SKM-1 (cell line): ENCODE results near the gene SYPL2.

ENCODE experiments used
- DNase-seq: peaks from one replicate; lab custom pipeline; 2025; ENCODE audit not compliant: unreplicated experiment; lab: John Stamatoyannopoulos, UW

SYPL2 gene

DNA sequence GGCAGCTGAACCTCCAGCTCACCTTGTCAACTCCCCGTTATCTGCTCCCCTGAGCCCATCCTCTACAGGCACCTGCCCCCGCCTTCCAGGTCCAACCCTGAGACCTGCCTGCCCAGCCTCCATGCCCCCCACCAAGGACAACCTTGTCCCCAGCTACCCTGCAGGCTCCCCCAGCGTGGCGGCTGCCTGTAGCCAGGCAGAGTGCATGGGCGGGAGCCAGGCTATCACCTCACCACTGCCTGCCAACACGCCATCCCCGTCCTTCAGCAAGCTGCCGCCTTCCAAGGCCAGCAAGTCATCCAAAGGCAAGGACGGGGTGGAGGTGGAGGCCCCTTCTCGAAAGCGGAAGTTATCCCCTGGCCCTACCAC lies 24.6 kb downstream of the SYPL2 start:
- DNase-seq = no peak

DNA sequence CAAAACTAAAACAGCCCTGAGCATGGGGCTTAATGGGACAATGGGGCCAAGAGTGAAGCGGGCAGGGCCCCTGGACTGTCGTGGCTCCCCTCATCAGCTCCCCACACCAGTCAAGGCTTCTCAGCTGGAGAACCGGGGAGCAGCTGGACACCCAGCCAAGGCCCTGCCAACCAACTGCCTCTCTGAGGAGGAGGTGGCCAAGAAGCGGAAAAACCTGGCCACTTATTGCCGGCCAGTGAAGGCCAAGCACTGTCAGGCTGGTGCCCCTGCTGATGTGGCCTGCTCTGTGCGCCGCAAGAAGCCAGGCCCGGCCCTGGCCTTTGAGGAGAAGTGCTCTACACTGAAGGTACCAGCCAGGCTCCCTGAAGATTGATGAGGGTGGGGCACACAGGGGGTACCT lies 25.0 kb downstream of the SYPL2 start:
- DNase-seq = no peak

DNA sequence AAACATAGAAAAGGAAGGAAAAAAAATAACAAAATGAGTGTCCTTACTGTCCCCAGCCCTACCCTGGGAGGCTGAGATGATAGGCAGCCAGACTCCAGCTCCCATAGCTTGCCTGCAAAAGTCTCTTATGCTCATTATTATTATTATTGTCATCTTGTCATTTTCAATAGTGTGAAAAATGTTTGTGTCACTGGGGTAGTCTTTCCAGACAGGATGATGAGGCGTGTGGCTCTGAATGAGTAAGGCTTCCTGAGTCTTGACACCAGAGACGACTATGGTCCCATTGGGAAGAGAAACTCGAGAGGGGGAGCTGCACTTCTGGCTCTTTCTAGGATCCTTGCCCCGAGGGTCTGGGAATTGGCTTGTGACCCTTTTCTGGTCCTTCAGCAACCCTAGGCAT lies 26.4 kb downstream of the SYPL2 start:
- DNase-seq = no peak

DNA sequence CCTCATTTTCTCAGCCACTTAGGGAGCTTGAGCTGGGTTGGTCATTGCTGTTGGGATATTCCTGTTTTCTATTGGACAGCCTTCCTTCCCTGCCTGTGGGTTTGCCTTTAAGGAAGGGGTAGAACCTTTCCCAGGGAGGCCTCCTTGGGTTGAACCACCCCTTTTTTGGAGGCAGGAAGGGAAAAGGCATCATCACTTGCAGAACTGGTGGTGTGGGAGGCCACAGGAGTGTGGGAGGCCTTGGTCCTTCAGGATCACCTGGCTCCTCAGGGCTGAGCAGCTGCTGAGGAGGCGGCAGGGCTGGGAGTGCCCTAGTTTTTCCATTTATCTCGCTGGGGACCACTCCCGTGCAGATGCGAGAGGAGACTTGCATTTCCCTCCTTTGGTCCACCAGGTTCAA lies 26.9 kb downstream of the SYPL2 start:
- no peak for DNase-seq

DNA sequence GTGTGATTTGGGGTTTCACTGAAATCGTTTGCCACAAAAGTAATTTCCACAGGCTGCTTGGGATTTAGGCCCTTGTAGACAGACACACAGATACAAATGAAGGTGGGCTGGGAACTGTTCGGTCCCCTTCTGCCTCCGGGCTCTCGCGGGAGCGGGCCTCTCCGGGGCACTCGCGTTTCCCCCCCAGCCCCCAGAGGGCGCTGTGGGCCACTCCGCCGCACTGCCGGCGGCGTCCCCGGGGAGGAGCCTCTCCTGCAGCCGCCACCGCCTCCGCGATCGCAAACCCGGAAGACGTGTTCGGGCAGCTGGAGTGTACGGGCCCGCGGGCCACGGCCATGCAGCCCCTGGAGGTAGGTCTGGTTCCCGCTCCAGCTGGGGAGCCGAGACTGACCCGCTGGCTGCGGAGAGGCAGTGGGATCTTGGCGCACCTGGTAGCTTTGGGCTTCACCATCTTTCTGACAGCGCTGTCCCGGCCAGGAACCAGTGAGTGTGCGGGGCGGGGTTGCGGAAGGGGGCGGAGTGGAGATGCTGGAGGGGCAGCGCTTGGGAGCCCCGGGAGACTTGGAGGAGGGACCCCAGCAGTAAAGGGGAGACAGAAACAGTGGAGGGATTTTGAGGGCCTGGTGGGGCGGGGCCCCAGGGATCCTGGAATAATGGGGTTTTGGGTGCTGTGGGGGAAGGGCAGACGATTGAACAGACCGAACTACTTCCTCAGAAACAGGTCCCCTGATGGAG lies 27.6 kb downstream of the SYPL2 start, which contains the start of gene CYB561D1:
TSS of gene CYB561D1 (plus strand) at position 290 of the 735 bp plus-strand sequence. CDS start at position 336, 46 bp downstream.
- peak; percentile 63 for DNase-seq

DNA sequence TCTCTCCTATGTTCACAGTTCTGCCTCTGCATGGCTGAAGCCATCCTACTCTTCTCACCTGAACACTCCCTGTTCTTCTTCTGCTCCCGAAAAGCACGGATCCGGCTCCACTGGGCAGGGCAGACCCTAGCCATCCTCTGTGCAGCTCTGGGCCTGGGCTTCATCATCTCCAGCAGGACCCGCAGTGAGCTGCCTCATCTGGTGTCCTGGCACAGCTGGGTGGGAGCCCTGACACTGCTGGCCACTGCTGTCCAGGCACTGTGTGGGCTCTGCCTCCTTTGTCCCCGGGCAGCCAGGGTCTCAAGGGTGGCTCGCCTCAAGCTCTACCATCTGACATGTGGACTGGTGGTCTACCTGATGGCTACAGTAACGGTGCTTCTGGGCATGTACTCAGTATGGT lies 29.4 kb downstream of the SYPL2 start:
- DNase-seq = no peak

DNA sequence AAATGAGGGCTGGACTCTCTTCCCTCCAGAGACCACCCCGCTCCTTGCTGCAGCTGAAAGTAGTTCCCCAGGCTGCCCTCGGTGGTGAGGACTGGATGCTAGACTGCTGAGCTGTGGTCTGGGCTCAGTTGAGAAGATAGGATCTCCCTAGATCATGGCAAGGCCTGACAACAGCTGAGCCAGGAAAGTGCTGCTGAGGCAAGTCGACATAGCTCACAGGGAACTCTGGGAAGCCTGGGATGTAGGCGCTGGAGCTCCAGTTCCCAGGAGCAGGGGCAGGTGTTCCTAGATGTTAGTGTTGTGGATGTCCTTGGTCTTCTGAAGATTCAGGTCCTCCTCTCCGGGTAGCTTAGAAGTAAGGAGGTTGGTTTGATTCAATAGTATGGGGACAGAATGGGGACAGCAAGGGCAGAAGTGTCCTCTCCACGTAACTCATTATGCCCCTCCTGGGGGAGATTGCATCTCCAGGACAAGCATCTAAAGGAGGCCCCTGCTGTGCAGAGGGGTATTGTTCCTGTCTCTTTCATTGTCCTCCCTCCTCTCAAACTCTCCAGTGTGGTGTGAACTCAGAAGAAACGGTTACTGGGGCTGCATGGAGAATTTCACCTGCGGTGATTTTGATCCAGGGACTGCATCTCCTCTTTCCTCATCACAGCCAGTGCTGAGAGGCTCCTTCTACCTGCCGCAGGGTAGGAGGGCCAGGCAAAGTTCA lies 31.3 kb downstream of the SYPL2 start:
- no peak for DNase-seq

DNA sequence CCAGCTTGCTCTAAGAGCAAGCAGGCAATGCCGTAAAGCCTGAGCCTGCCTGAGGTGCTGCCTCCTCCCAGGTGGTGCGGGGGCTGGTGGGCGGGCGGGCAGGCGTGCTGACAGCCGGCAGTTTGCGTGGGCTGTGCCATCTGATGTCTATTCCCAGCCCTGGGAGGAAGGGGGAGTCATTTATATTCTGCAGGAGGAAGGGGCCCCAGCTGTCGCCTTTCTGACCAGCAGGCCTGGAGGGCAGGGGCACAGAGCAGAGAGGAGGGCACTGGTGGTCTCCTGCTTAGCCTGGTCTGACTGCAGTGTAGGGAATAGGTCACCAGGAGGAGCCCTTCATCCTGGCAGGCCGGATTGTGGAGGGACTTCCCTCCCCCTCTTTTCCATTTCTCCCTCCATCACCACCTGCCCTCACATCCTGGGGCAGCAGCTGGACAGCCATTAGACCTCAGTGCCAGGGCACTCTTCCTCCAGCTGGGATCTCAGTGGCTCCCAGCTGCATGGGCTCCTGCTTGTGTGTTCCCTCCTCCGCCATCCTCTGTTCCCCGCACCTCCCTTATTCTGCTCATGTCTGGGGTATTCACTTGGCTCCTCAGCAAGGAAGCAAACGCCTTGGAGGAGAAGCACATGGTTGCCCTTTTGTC lies 31.9 kb downstream of the SYPL2 start:
- no peak for DNase-seq

DNA sequence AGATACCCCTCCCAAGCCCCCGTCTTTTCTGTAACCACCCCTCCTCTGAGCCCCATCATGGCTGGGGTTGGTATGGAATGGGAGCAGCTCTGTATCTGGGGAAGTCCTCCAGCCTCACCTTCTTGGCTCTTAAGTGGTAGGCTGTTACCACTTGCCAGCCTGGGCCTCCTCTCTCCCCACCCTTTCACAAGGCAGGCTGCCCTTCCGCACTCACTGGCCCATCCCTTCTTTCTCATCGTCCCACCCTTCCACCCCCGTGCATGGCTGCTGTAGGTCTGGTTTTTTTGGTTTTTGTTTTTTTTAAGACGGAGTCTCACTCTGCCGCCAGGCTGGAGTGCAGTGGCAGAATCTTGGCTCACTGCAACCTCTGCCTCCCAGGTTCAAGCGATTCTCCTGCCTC lies 32.7 kb downstream of the SYPL2 start:
- DNase-seq = no peak

DNA sequence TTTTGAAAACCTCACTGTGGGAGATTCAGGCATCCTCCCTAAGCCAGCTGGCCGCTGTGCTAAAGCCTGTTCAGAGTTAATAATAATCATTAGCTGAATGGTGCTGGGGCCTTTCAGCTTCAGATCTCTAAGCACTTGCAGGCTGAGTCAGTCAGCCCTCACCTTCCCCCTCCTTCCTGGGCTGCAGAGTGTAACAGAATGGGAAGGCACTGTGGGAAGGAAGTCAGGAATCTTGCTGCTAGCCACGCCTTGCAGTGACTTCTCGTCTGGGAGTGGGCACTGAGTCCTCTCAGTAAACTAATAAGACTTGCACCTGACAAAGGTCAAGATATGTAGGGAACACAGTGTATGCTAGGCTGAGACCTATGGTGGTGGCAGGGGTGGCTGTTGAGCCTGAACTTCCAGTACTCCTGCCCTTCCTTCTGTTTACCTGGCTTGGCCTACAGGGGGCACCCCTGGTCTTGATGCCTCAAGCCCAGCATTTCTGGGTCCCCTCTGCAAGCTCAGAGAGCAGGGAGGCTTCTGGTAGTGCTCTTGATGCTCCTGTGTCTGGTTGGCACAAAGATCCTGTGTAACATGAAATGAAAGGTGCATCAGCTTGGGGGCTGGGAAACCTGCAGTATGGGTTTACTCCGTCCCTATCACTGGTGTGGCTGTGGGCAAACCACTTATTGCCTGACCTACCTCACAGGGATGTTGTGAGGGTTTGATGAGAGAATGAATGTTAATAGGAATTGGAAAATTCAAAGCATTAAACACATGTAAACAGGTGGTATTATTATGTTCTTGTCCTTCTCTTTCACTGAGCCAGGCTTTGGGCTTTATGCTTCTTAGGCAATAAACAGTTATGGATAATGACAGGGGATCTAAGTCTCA lies 33.6 kb downstream of the SYPL2 start:
- DNase-seq = peak; percentile 27

DNA sequence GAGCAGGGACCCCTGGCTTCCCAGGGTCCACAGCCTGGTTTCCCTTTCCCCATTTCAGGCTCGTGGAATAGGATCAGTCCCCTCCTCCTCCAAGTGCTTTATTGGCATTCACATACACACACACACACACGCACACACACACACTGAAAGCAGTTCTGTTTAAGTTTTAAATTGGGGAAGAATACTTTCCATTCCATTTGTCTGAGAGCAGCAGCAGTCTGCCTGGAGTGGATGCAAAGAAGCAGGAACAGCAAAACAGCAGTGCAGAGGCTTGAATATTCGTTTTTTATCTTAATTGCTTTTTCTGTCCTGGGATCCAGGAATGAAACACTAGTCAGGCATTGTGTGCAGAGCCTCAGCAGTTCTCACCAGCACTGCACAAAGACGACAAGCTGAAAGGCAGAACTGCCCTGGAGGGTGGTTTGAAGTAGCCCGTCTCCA lies 34.6 kb downstream of the SYPL2 start:
- DNase-seq = no peak

DNA sequence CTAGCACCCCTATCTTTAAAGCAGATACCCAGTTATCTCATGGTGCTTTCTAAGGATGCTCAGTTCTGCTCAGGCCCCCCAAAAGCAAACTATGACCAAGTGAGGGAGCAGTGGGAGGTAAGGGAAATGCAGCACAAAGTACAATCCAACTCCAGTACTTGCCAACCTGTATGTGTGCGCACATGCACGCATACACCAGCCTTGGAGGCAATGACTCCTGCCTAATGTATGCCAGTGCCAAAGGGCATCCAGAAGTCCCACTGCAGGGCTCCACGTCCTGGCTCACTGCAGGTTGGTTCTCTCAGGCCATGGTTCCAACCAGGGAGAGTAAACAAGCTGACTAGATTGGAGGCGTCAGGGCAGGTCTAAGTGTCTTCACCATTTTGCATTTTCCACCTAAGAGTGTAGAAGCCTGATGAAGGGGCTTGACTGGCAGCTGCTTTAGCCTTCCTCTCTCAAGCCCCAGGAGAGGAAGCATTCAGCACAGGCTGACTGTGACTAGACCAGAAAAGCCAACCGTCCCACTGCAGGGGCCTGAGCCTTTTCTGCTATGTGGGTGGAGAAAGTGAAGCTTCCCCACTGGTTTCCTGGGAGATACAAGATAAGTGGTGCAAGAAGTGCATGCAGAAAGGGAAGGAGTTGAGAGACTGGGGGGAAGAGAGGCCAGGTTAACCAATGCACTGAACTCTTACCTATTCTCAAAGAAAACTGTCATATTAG lies 35.5 kb downstream of the SYPL2 start:
- DNase-seq = peak; percentile 57

DNA sequence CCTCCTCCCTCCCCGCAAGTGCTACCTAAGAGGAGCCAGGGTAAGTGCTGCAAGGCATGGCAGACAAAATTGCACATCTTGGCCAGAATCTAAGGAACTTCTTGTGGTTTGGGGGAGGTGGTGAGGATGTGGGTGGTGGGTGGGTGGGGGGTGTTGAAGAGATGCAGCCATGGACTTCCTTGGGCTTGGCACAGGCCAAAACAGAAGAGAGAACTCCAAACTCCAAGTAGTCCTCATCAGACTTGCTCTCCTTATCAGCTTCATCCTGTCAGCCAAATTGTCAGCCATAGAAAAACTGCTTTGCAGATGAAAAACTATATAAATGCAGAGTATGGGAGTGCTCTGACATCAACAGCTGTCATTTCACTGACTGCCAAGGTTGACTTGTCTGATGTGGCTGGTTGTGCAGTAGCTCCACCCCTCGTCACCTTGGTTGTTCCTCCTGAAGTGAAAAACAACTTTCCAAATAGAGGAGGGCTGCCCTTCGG lies 36.1 kb downstream of the SYPL2 start:
- no peak for DNase-seq

DNA sequence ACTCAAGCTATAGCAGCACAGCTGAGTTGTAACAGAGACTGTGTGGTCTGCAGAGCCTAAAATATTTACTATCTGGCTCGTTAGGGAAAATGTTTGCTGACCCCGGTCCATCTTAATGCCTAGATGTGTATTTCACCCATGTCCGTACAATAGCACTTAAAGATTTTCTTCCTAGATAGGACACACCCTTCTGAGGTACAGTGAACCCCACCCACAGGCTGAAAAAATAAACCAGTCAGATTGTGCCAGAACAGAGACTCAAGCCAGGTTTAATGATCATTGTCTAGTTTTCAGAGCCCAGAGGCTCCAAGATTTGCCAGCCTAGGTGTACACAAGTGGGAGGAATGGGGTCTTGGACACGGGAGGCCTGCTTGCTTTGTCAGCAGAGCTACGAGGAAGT lies 37.6 kb downstream of the SYPL2 start:
- DNase-seq = no peak

DNA sequence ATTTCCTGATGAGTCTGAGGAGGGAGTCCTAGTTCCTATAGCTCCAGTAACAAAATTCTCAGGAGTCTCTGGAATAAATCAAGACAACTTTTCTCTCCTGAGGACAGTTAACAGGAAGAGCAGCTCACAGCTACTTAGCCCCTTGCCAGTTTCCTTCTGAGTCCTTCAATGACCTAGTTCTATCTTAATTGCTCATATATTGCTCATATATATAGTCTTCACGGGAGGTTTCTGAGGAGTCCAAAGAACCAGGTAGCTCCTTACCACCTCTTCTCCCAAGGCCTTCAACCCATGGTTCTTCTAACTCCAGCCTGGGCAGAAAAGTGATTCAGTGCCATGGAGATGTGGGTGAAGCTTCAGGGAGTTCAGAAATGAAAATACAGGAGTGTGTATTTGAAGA lies 38.6 kb downstream of the SYPL2 start:
- no peak for DNase-seq

DNA sequence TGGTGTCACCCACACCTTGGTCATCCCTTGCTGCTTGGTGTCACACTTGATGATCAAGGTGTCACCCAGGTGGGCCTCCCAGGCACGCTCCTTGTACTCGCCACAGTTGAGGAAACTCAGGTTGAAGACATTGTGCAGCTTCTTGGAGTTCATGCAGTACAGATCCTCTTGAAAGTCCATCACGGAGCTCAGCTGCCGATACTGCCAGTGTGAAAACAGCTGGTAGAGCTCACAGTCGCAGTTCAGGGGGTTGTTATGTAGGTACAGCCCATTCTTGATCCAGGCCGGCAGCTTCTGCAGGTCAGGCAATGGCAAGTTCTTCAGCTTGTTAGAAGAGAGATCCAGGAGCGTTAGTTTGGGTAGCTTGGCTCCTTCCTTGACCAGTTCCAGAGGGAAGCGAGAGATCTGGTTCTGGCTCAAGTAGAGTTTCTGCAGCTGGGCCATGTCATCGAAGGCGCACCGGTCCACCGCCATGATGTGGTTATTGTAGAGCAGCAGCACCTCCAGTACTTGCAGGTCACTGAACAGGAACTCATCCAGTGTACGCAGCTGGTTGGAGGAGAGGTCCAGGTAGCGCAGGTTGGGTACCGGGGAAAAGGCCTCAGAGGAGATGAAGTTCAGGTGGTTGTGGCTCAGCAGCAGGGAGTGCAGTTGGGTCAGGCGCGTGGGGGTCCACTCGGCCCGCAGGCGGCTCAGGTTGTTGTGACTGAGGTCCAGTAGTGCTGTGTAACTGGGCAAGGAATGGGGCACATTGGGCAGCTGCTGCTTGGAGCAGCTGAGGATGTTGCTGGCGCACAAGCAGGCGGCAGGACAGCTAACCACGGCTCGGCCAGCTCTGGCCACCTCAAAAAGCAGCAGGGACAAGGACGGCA lies 41.9 kb downstream of the SYPL2 start:
- DNase-seq = no peak

DNA sequence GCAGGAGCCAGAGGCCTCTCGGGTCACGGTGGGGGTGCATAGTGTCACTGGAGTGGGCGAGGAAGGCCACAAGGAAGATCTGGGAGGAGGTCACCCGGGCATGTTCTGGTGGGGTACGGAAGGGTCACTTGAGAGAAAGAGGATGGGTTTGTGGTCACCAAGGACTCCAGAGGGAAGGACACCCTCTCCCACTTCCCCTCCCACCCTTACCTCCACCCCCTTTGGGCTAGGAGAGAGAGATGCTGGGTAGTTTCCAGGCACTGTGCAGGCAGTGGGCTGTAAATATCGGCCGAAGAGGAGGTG lies 42.5 kb downstream of the SYPL2 start:
- DNase-seq = no peak

DNA sequence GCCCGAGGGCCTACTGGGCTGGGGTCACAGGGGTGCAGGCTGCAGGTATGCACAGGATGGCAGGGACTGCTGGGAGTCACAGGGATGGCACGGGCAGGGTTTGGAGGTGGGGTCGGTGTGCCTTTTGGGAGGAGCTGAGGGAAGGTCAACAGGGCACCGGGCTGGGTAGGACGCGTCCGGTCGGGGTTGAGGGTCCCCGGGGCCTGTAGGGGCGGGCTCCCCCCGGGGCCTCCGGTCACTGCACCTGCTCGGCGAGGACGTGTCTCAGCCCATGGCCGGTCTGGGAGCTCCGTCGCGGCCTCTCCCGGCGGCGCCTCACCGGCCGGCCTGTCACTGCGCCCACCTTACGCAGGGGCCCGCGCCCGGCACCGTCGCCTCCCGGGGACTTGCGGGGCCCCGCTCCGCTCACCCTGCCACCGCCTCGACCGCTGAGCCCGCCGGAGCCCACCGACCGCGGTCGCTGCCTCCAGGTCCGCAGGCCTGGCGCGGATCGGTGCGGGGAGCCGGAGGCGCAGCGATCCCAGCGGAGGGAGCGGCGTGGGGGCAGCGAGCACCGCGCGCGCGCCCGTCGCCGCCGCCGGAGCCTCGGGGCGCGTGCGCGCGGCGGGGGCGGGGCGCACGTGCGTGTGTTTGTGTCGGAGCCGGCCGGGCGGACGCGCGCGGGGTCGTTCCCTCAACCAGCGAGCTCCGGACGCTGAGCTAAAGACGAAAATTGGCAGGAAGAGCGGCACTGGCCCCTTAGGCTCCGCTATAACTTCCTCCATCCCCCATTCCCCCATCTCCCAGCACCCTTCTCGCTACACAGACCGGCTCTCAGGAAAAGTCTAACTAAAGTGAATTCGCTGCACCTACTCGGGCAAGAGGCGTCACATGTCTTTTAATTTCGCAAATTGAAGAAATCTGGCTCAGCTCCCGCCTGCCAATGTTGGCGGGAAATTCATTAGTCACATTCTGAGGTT lies 43.1 kb downstream of the SYPL2 start, which contains the start of gene AMIGO1:
TSS of gene AMIGO1 (minus strand) at position 552 of the 959 bp plus-strand sequence. CDS start 815 bp downstream, outside the sequence.
- no peak for DNase-seq
